Activated CD8-positive, alpha-beta T cell treated with anti-CD3 and anti-CD28 coated beads for 36 hours (primary cell): Measurements from ENCODE around the gene GRK4. TPM values are rescaled to one million over a fixed set of nuclear protein-coding genes. Genes with fewer than 3 reads are reported as not detected.
A peak's percentile ranks its signal among the peaks of the same experiment; 100 is the strongest.

Experiments
- ATAC-seq: fragments of 200-7000 bp; cut with Tn5 transposase; one replicate; pipeline ENCODE4 v1.10.0; 2021; ENCODE audit warnings: mild to moderate bottlenecking, moderate library complexity
- CTCF ChIA-PET: fragments of 350-600 bp; sonication (Branson Sonifier 250); formaldehyde crosslinking; loops from one replicate; lab custom pipeline; 2021; ENCODE audit warnings: antibody characterized with exemption; lab: Charles Lee
- POLR2A ChIA-PET: fragments of 350-600 bp; sonication (Branson Sonifier 250); formaldehyde crosslinking; loops from one replicate; lab custom pipeline; 2021; ENCODE audit warnings: antibody characterized with exemption; lab: Charles Lee
- DNase-seq: peaks from one replicate; pipeline ENCODE4 v3.0.0-alpha.2; 2020
- H3K27ac Mint-ChIP-seq: one replicate; pipeline ENCODE4 v1.8.0; 2021; ENCODE audit warnings: mild to moderate bottlenecking, mixed read lengths
- H3K27me3 Mint-ChIP-seq: one replicate; pipeline ENCODE4 v1.8.0; 2021; ENCODE audit warnings: mixed read lengths
- H3K36me3 Mint-ChIP-seq: one replicate; pipeline ENCODE4 v1.8.0; 2021; ENCODE audit warnings: low read depth, mixed read lengths
- H3K4me1 Mint-ChIP-seq: one replicate; pipeline ENCODE4 v1.8.0; 2021; ENCODE audit warnings: low read depth, mixed read lengths
- H3K4me3 Mint-ChIP-seq: one replicate; pipeline ENCODE4 v1.8.0; 2021; ENCODE audit warnings: mild to moderate bottlenecking, moderate library complexity, mixed read lengths
- H3K9me3 Mint-ChIP-seq: one replicate; pipeline ENCODE4 v1.8.0; 2021; ENCODE audit warnings: mixed read lengths
- intact Hi-C: fragments of 100-400 bp; cut with micrococcal nuclease; formaldehyde crosslinking; loops from one replicate; pipeline ENCODE4 v1.10.0; 2022
- total RNA-seq, 2 experiments: library from RNA; stranded (reverse); gene quantifications; one replicate each; pipeline ENCODE4 v1.2.3, GENCODE V29; 2021
- TF ChIP-seq, protein P1 (sequence below): fragments of 200-600 bp; IDR thresholded peaks from one replicate; pipeline ENCODE4 v1.8.0; 2022; ENCODE audit warnings: antibody characterized with exemption, mild to moderate bottlenecking

Gene GRK4
- total RNA-seq, 2 experiments from 2014 or later, result 2.8 to 3.0 TPM

- Mint-ChIP-seq H3K36me3 (peaks cover 19% of the 10 kb centered on the region), H3K9me3 (no peaks in the 10 kb centered on the region), H3K27me3 (no peaks in the 10 kb centered on the region), H3K4me1 (peaks cover 55% of the 10 kb centered on the region), H3K27ac (peak overlapping the region; percentile 43), H3K4me3 (no peak overlapping the region)
- no peak for ATAC-seq
- intact Hi-C loops, result no loop called here
- CTCF ChIA-PET, result interaction anchor here (1.5 to 1.7 kb wide), 2 partner anchors 22 to 23 kb away, joined by 3 to 4 read pairs; no protein-coding TSS in a partner anchor
- POLR2A ChIA-PET, result interaction anchor here (1.1 kb wide), 1 partner anchor 9 kb away, joined by 5 read pairs; the partner anchor contains the start of gene HTT
- TF ChIP-seq, protein P1, sequence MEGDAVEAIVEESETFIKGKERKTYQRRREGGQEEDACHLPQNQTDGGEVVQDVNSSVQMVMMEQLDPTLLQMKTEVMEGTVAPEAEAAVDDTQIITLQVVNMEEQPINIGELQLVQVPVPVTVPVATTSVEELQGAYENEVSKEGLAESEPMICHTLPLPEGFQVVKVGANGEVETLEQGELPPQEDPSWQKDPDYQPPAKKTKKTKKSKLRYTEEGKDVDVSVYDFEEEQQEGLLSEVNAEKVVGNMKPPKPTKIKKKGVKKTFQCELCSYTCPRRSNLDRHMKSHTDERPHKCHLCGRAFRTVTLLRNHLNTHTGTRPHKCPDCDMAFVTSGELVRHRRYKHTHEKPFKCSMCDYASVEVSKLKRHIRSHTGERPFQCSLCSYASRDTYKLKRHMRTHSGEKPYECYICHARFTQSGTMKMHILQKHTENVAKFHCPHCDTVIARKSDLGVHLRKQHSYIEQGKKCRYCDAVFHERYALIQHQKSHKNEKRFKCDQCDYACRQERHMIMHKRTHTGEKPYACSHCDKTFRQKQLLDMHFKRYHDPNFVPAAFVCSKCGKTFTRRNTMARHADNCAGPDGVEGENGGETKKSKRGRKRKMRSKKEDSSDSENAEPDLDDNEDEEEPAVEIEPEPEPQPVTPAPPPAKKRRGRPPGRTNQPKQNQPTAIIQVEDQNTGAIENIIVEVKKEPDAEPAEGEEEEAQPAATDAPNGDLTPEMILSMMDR, result no peak
- DNase-seq, result no peak
Observed at GRCh38 chr4:3083732-3084131, 120.4 kb downstream of the GRK4 start.

GRCh38 chr4:3085948-3086670, 122.7 kb downstream of the GRK4 start:
- ATAC-seq, result no peak
- Mint-ChIP-seq H3K27me3 (no peaks in the 10 kb centered on the region), H3K36me3 (peaks cover 17% of the 10 kb centered on the region), H3K4me3 (no peak overlapping the region), H3K9me3 (no peaks in the 10 kb centered on the region), H3K27ac (peak overlapping the region; percentile 11), H3K4me1 (peaks cover 42% of the 10 kb centered on the region)
- ChIA-PET CTCF (interaction anchor here (0.8 to 1.7 kb wide), 2 partner anchors 21 to 108 kb away, joined by 4 to 6 read pairs; no protein-coding TSS in a partner anchor), POLR2A (no interaction called here)
- DNase-seq, result no peak
- TF ChIP-seq, protein P1, result no peak
- intact Hi-C loops, result no loop called here

DNA sequence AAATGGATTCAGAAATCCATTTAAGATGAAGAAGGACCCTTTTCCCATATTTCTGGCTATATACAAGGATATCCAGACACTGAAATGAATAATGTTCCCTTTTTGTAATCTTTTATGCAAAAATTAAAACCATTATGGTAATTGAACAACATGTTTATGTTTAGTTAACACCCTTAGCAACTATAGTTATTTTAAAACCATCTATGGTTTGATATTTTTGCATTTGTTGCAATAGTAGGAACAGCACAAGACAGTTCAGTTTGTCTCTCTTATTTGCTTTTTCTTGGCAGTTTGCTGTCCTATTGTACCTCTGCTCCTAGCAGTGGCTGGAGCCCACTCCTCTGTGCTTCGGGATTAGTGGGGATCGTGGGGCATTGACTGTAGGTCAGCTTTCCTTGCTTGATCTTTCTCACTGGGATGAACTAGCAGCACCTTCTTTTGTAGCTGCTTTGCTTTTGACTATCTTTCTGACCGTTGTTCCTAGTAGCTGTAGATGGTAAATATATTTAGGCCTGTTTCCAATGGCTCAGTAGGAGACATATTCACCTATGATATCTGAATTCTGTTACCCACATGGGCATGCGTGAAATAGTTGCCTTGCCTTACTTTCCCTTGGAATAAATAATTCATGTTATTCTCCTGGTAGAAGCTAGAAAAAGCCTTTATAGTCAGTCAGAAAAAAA, 123.9 kb downstream of the GRK4 start:
- no peak for ATAC-seq

More for the DNA sequence above, 123.9 kb downstream of the GRK4 start:
- POLR2A ChIA-PET, result no interaction called here
- CTCF ChIA-PET, result interaction anchor here (0.8 to 1.7 kb wide), 3 partner anchors 18 to 109 kb away, joined by 3 to 6 read pairs (median 4); no protein-coding TSS in a partner anchor
- Mint-ChIP-seq H3K36me3 (peaks cover 17% of the 10 kb centered on the region), H3K9me3 (no peaks in the 10 kb centered on the region), H3K4me1 (peaks cover 39% of the 10 kb centered on the region), H3K27ac (no peak overlapping the region), H3K27me3 (no peaks in the 10 kb centered on the region), H3K4me3 (no peak overlapping the region)
- DNase-seq, result no peak
- intact Hi-C loops, result no loop called here
- TF ChIP-seq, protein P1, result no peak

Other genes with a start within 250 kb of the GRK4 start
- gene TNIP2, start 207.2 kb upstream of the GRK4 start, total RNA-seq, result 10 to 100 TPM; 46.1 to 48.1 TPM
- 10 to 100 TPM; 54.8 to 59.0 TPM for gene SH3BP2, start 170.5 kb upstream of the GRK4 start, total RNA-seq
- gene ADD1, start 119.7 kb upstream of the GRK4 start, total RNA-seq, result 100 to 1,000 TPM; 149 to 154 TPM
- 10 to 100 TPM; 76.8 to 77.3 TPM for gene NOP14, start 165 bp upstream of the GRK4 start, total RNA-seq
- gene HTT-AS, start 111.0 kb downstream of the GRK4 start, total RNA-seq, result not detected
- 10 to 100 TPM; 54.2 to 56.5 TPM for gene HTT, start 111.1 kb downstream of the GRK4 start, total RNA-seq